Stomach (tissue), 9 donors: Measurements from ENCODE around the gene ZBTB44. TPM values are rescaled to one million over a fixed set of nuclear protein-coding genes. Genes with fewer than 3 reads are reported as not detected.

Experiments
- DNase-seq, 2 donors: peaks; one replicate each; pipeline versions ENCODE4 v3.0.0 to v3.0.0-alpha.2; 2013 to 2019
- H3K27ac ChIP-seq, 5 donors: fragments of 200-600 bp in 4 of 5; sonication (generic) in 4 of 5; one replicate each; pipeline ENCODE4 v1.5.1; 2013 to 2019; ENCODE audit warnings: mild to moderate bottlenecking in 1 of 5, moderate library complexity in 1 of 5
- H3K27me3 ChIP-seq, 3 donors: fragments of 200-600 bp; sonication (generic); one replicate each; pipeline ENCODE4 v1.5.1; 2017 to 2019; ENCODE audit warnings: mixed run types in 1 of 3
- H3K36me3 ChIP-seq, 4 donors: fragments of 200-600 bp; sonication (generic); 1 replicate in 3 of 4; 2 replicates in 1 of 4; pipeline ENCODE4 v1.5.1; 2016 to 2019
- H3K4me1 ChIP-seq, 4 donors: fragments of 200-600 bp; sonication (generic); one replicate each; pipeline ENCODE4 v1.5.1; 2016 to 2019
- H3K4me3 ChIP-seq, 4 donors: fragments of 200-600 bp; sonication (generic) in 3 of 4; one replicate each; pipeline ENCODE4 v1.5.1; 2016 to 2019; ENCODE audit warnings: mild to moderate bottlenecking in 1 of 4
- H3K9me3 ChIP-seq, 4 donors: fragments of 200-600 bp; sonication (generic); one replicate each; pipeline ENCODE4 v1.5.1; 2016 to 2019
- EP300 ChIP-seq: sonication (generic); formaldehyde crosslinking; IDR thresholded peaks from one replicate; pipeline ENCODE4 v1.6.1; 2017; ENCODE audit warnings: antibody characterized with exemption
- POLR2A ChIP-seq, 4 donors: fragments of 450-650 bp; IDR thresholded peaks; one replicate each; pipeline ENCODE4 v1.6.1; 2016; ENCODE audit warnings: antibody characterized with exemption in 4 of 4, control low read depth in 2 of 4, mild to moderate bottlenecking in 1 of 4, moderate library complexity in 1 of 4
- POLR2AphosphoS5 ChIP-seq, 3 donors: sonication (generic); formaldehyde crosslinking; IDR thresholded peaks; one replicate each; pipeline ENCODE4 v1.6.1; 2016; ENCODE audit warnings: antibody characterized with exemption in 3 of 3
- WGBS, 5 donors: extraction: QIAGEN DNeasy Blood & Tissue Kit in 3 of 5; methylation state at CpG; one replicate each; pipeline versions ENCODE4 v1.1.5 to v1.1.7; 2013 to 2018; 5-methylcytosine and 5-hydroxymethylcytosine counted together
- intact Hi-C: fragments of 100-400 bp; cut with DNase I; formaldehyde crosslinking; loops from one replicate; pipeline ENCODE4 v1.15.1; 2023; ENCODE audit warnings: low total_unique reads
- polyA plus RNA-seq, 3 donors: library from polyadenylated mRNA; stranded (reverse); fragments of 200-250 nt; gene quantifications; one replicate each; pipeline ENCODE4 v1.2.3, GENCODE V29; 2013
- total RNA-seq, 5 donors: library from RNA; depleted of rRNA; stranded (reverse); fragments of >200 nt; gene quantifications; one replicate each; pipeline versions ENCODE4 v1.1.0 to v1.2.3, GENCODE V29; 2014 to 2016
- TF ChIP-seq, protein P1 (sequence below), 7 experiments: fragments of 450-650 bp in 4 of 7; fragments of 200-600 bp in 3 of 7; sonication (generic) in 3 of 7; IDR thresholded peaks; one replicate each; pipeline ENCODE4 v1.5.1; 2016 to 2019; ENCODE audit warnings: antibody characterized with exemption in 7 of 7, control low read depth in 2 of 7, mild to moderate bottlenecking in 1 of 7
- donor health status: healthy with polysubstance abuse.
- donor health status: Bipolar disorder and iron deficiency.
- donor health status: healthy.

The ZBTB44 gene
- total and polyA plus RNA-seq, 8 donors, result 8.4 to 123 (median 35.9) TPM

DNA sequence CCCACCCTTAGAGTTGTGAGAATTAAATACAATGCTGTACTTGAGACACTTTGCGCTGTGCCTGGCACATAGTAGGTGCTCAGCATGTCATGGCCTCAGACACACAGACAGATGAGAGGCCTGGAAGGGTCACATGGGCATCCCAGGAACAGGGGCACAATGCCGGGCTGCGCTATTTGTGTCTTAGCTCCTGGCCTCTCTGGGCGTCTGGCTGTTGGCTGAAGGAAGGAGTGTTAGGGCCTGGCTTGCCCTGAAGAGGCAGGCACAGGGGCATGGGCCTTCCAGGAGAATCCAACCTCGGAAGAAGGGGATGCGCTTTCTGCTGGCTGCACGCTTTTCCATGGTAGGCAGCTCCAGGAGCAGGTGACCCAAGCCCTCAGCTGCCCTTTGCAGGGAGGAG lies 113.7 kb downstream of the ZBTB44 start:
- DNase-seq, result no peak
- Histone ChIP-seq H3K4me1 (no peaks in the 10 kb centered on the region), H3K27me3 (no peaks in the 10 kb centered on the region), H3K27ac (no peak overlapping the region), H3K36me3 (peaks cover 14 to 88% (median 76%) of the 10 kb centered on the region in 4 donors), H3K4me3 (no peak overlapping the region), H3K9me3 (no peaks in the 10 kb centered on the region)
- TF ChIP-seq POLR2A (IDR thresholded peaks at IDR 0.05) (no peak), POLR2AphosphoS5 (IDR thresholded peaks at IDR 0.05) (no peak), EP300 (no peak)
- TF ChIP-seq, protein P1, sequence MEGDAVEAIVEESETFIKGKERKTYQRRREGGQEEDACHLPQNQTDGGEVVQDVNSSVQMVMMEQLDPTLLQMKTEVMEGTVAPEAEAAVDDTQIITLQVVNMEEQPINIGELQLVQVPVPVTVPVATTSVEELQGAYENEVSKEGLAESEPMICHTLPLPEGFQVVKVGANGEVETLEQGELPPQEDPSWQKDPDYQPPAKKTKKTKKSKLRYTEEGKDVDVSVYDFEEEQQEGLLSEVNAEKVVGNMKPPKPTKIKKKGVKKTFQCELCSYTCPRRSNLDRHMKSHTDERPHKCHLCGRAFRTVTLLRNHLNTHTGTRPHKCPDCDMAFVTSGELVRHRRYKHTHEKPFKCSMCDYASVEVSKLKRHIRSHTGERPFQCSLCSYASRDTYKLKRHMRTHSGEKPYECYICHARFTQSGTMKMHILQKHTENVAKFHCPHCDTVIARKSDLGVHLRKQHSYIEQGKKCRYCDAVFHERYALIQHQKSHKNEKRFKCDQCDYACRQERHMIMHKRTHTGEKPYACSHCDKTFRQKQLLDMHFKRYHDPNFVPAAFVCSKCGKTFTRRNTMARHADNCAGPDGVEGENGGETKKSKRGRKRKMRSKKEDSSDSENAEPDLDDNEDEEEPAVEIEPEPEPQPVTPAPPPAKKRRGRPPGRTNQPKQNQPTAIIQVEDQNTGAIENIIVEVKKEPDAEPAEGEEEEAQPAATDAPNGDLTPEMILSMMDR (IDR thresholded peaks at IDR 0.05), result no peak
- 84 to 100% (median 95%) methylated on average over 5 to 7 of the region's 7 CpGs for WGBS, 5 donors
- intact Hi-C loops, result loop anchor here (10.0 kb wide), 1 partner anchor 224 kb away; the partner anchor contains the start of gene ADAMTS8

DNA sequence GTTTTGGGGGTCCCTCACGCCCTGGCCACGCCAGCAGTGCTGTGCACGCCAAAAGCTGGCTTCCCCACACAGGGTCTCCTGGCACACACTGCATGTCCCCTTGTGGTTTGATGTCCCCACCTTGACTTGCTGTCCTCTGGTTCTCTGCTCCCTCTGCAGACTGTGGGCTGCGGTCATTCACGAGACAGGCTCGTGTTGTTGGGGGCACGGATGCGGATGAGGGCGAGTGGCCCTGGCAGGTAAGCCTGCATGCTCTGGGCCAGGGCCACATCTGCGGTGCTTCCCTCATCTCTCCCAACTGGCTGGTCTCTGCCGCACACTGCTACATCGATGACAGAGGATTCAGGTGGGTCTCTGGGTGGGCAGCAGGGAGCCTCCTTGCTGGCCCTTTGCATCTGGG lies 114.9 kb downstream of the ZBTB44 start:
- Histone ChIP-seq H3K4me1 (no peaks in the 10 kb centered on the region), H3K36me3 (peaks cover 14 to 92% (median 83%) of the 10 kb centered on the region in 4 donors), H3K27me3 (no peaks in the 10 kb centered on the region), H3K4me3 (no peak overlapping the region), H3K27ac (no peak overlapping the region), H3K9me3 (no peaks in the 10 kb centered on the region)
- intact Hi-C loops, result loop anchor here (10.0 kb wide), 1 partner anchor 225 kb away; the partner anchor contains the start of gene ADAMTS8
- 70 to 95% (median 89%) methylated on average over 4 to 12 of the region's 12 CpGs for WGBS, 5 donors
- no peak for DNase-seq
- TF ChIP-seq EP300 (no peak), POLR2A (IDR thresholded peaks at IDR 0.05) (no peak), POLR2AphosphoS5 (IDR thresholded peaks at IDR 0.05) (no peak)
- TF ChIP-seq, protein P1 (IDR thresholded peaks at IDR 0.05), result no peak

DNA sequence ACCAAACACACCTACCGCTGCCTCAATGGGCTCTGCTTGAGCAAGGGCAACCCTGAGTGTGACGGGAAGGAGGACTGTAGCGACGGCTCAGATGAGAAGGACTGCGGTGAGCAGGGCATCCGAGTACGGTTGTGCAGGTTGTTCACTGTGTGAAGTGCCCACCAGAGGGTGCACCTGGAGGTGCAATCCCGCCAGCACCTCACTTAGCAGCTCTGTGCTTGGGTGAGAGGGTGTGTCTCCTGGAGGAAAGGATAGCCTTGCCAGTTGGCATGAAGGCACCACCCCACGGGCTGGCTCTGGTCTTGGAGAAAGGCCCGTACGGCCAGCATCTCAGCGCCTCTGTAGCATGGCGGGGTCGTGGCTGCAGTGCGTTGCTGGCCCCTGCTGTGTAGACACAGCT lies 115.8 kb downstream of the ZBTB44 start:
- no peaks in the 10 kb centered on the region for H3K4me1 ChIP-seq
- no peak for DNase-seq
- H3K9me3 ChIP-seq, result no peaks in the 10 kb centered on the region
- WGBS, 5 donors, result 82 to 96% (median 92%) methylated on average over 14 to 15 of the region's 15 CpGs
- peaks cover 18 to 96% (median 89%) of the 10 kb centered on the region in 4 donors for H3K36me3 ChIP-seq
- H3K27ac ChIP-seq, result no peak overlapping the region
- intact Hi-C loops, result no loop called here
- TF ChIP-seq EP300 (no peak), POLR2AphosphoS5 (IDR thresholded peaks at IDR 0.05) (no peak), POLR2A (IDR thresholded peaks at IDR 0.05) (no peak)
- TF ChIP-seq, protein P1 (IDR thresholded peaks at IDR 0.05), result no peak
- no peak overlapping the region for H3K4me3 ChIP-seq
- H3K27me3 ChIP-seq, result no peaks in the 10 kb centered on the region

DNA sequence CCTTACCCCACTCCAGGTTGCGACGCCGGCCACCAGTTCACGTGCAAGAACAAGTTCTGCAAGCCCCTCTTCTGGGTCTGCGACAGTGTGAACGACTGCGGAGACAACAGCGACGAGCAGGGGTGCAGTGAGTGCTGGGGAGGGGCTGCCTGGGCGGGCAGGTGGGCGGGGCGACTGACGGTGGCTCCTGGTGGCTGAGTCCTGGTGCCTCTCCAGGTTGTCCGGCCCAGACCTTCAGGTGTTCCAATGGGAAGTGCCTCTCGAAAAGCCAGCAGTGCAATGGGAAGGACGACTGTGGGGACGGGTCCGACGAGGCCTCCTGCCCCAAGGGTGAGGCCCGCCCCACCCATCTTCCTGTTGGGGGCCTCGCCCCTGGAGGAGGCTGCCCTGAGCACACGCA lies 116.4 kb downstream of the ZBTB44 start:
- WGBS, 5 donors, result 85 to 89% (median 88%) methylated on average over 14 to 22 of the region's 22 CpGs
- Histone ChIP-seq H3K4me1 (no peaks in the 10 kb centered on the region), H3K4me3 (no peak overlapping the region), H3K9me3 (no peaks in the 10 kb centered on the region), H3K36me3 (peaks cover 18 to 96% (median 88%) of the 10 kb centered on the region in 4 donors), H3K27me3 (no peaks in the 10 kb centered on the region), H3K27ac (no peak overlapping the region)
- intact Hi-C loops, result no loop called here
- DNase-seq, result no peak
- TF ChIP-seq EP300 (no peak), POLR2A (IDR thresholded peaks at IDR 0.05) (no peak), POLR2AphosphoS5 (IDR thresholded peaks at IDR 0.05) (no peak)
- TF ChIP-seq, protein P1 (IDR thresholded peaks at IDR 0.05), result no peak
